Endothelial cell (in vitro differentiated cells): ENCODE results near the gene LRG1. TPM values are rescaled to one million over a fixed set of nuclear protein-coding genes. Genes with fewer than 3 reads are reported as not detected.

Experiments used
- DNase-seq: peaks from one replicate; pipeline ENCODE4 v3.0.0; 2021; ENCODE audit warnings: low spot score
- H3K27ac Mint-ChIP-seq: one replicate; pipeline ENCODE4 v1.8.0; 2021; ENCODE audit warnings: mixed read lengths, inconsistent platforms; ENCODE audit not compliant: unreplicated experiment
- H3K27me3 Mint-ChIP-seq: one replicate; pipeline ENCODE4 v1.8.0; 2021; ENCODE audit warnings: mild to moderate bottlenecking, moderate library complexity, mixed read lengths, inconsistent platforms; ENCODE audit not compliant: unreplicated experiment
- H3K36me3 Mint-ChIP-seq: one replicate; pipeline ENCODE4 v1.8.0; 2021; ENCODE audit warnings: mild to moderate bottlenecking, low read depth, mixed read lengths, inconsistent platforms; ENCODE audit not compliant: unreplicated experiment
- H3K4me1 Mint-ChIP-seq: one replicate; pipeline ENCODE4 v1.8.0; 2021; ENCODE audit warnings: mild to moderate bottlenecking, mixed read lengths, inconsistent platforms; ENCODE audit not compliant: unreplicated experiment
- H3K4me3 Mint-ChIP-seq: one replicate; pipeline ENCODE4 v1.8.0; 2021; ENCODE audit warnings: mild to moderate bottlenecking, mixed read lengths, inconsistent platforms; ENCODE audit not compliant: unreplicated experiment
- H3K9me3 Mint-ChIP-seq: one replicate; pipeline ENCODE4 v1.8.0; 2021; ENCODE audit warnings: mixed read lengths, inconsistent platforms; ENCODE audit not compliant: unreplicated experiment
- CTCF ChIP-seq: fragments of 200-600 bp; sonication (generic); IDR thresholded peaks from one replicate; pipeline ENCODE4 v1.5.0; 2021; ENCODE audit warnings: antibody characterized with exemption; ENCODE audit not compliant: unreplicated experiment
- total RNA-seq: library from RNA; stranded (reverse); fragmentation: NEBNext Ultra II Directional; extraction: Animal tissue kit (Norgen Biotek cat#: 25700); gene quantifications from one replicate; pipeline ENCODE4 v1.2.1, GENCODE V29; 2021; ENCODE audit not compliant: unreplicated experiment

Gene LRG1
- total RNA-seq, 1 donor from 2014 or later = 2.2 TPM

DNA sequence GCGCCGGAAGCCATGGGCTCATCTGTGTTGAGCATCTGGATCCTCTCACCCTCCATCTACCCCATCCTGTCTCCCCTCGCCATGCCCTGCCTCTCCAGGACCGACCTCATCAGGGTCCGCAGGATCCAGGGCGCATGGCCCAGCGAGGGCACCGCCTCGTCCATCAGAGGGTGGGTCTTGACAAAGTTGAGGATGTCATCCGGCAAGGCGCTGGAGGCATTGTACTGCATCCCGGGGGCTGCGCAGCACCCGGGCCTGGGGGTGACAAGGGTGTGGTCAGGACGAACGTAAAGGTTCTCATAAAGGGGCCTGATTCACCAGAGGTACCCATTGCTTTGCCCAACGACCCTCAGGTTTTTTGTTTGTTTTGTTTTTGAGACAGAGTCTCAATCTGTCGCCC lies 10.2 kb upstream of the LRG1 start:
- Mint-ChIP-seq H3K27ac (no peak overlapping the region), H3K4me1 (peaks cover 6% of the 10 kb centered on the region), H3K4me3 (peak overlapping the region; percentile 67), H3K27me3 (peaks cover 8% of the 10 kb centered on the region), H3K9me3 (no peaks in the 10 kb centered on the region), H3K36me3 (peaks cover 32% of the 10 kb centered on the region)
- TF ChIP-seq CTCF = no peak
- DNase-seq = no peak

GRCh38 chr19:4548238-4548584 lies 8.4 kb upstream of the LRG1 start:
- no peak for TF ChIP-seq CTCF
- no peak overlapping the region for H3K27ac Mint-ChIP-seq
- no peaks in the 10 kb centered on the region for H3K9me3 Mint-ChIP-seq
- H3K4me3 Mint-ChIP-seq = no peak overlapping the region
- H3K36me3 Mint-ChIP-seq = peaks cover 21% of the 10 kb centered on the region
- H3K27me3 Mint-ChIP-seq = peaks cover 7% of the 10 kb centered on the region
- no peak for DNase-seq
- peaks cover 6% of the 10 kb centered on the region for H3K4me1 Mint-ChIP-seq

- no peak overlapping the region for H3K27ac Mint-ChIP-seq
- no peak for TF ChIP-seq CTCF
- peaks cover 17% of the 10 kb centered on the region for H3K36me3 Mint-ChIP-seq
- no peak overlapping the region for H3K4me3 Mint-ChIP-seq
- no peaks in the 10 kb centered on the region for H3K9me3 Mint-ChIP-seq
- peaks cover 5% of the 10 kb centered on the region for H3K27me3 Mint-ChIP-seq
- no peak for DNase-seq
- peaks cover 3% of the 10 kb centered on the region for H3K4me1 Mint-ChIP-seq
Observed at GRCh38 chr19:4547303-4548237, 7.7 kb upstream of the LRG1 start.

- Mint-ChIP-seq H3K36me3 (peaks cover 6% of the 10 kb centered on the region), H3K4me3 (no peak overlapping the region), H3K4me1 (peaks cover 6% of the 10 kb centered on the region), H3K27me3 (peaks cover 7% of the 10 kb centered on the region), H3K27ac (no peak overlapping the region), H3K9me3 (no peaks in the 10 kb centered on the region)
- no peak for DNase-seq
- TF ChIP-seq CTCF = no peak
Observed at GRCh38 chr19:4543842-4544647, 4.2 kb upstream of the LRG1 start.
